AML-193 (cell line): Measurements from ENCODE around the gene AFF1.
"Not testable (repeated sequence)": the region's sequence is repeated elsewhere in the genome, so short reads cannot be mapped to it uniquely, and the experiment has no call there.

ENCODE experiments used
- DNase-seq, 2 experiments: peaks; one replicate each; lab custom pipeline; 2025; lab: John Stamatoyannopoulos, UW

AFF1 gene

GRCh38 chr4:87055311-87055710 is 120.5 kb downstream of the AFF1 start:
- no peak for DNase-seq

- no peak for DNase-seq
Measured at GRCh38 chr4:87056881-87057280, 122.1 kb downstream of the AFF1 start.

- no peak for DNase-seq
Measured at GRCh38 chr4:87057835-87058355, 123.1 kb downstream of the AFF1 start.

- no peak for DNase-seq
Measured at GRCh38 chr4:87058356-87059073, 123.7 kb downstream of the AFF1 start.

GRCh38 chr4:87060957-87061356 is 126.1 kb downstream of the AFF1 start:
- DNase-seq, result no peak

- no peak for DNase-seq
Measured at GRCh38 chr4:87065021-87065420, 130.2 kb downstream of the AFF1 start.

GRCh38 chr4:87066403-87067123 is 131.8 kb downstream of the AFF1 start:
- DNase-seq, result no peak

GRCh38 chr4:87067124-87067885 is 132.5 kb downstream of the AFF1 start:
- DNase-seq, result no peak

GRCh38 chr4:87068583-87069021 is 133.8 kb downstream of the AFF1 start:
- DNase-seq, result no peak

GRCh38 chr4:87069037-87069742 is 134.4 kb downstream of the AFF1 start:
- no peak for DNase-seq

- no peak for DNase-seq
Measured at GRCh38 chr4:87071401-87071800, 136.6 kb downstream of the AFF1 start.

GRCh38 chr4:87072545-87072944 is 137.7 kb downstream of the AFF1 start:
- DNase-seq, result not testable (repeated sequence)

GRCh38 chr4:87073199-87074120 is 138.6 kb downstream of the AFF1 start:
- DNase-seq, result no peak

GRCh38 chr4:87074121-87074488 is 139.3 kb downstream of the AFF1 start:
- no peak for DNase-seq

- no peak for DNase-seq
Measured at GRCh38 chr4:87075876-87076275, 141.1 kb downstream of the AFF1 start.

GRCh38 chr4:87076690-87077358 is 142.0 kb downstream of the AFF1 start:
- no peak for DNase-seq

GRCh38 chr4:87077914-87078585 is 143.2 kb downstream of the AFF1 start:
- DNase-seq, result no peak

GRCh38 chr4:87078987-87079486 is 144.2 kb downstream of the AFF1 start:
- no peak for DNase-seq

- no peak for DNase-seq
Measured at GRCh38 chr4:87079967-87080366, 145.2 kb downstream of the AFF1 start.
